Astrocyte of the cerebellum (primary cell): ENCODE results near the gene SZT2.
A peak's percentile ranks its signal among the peaks of the same experiment; 100 is the strongest.

Source experiments
- DNase-seq: peaks from one replicate; pipeline ENCODE4 v3.0.0-alpha.2; 2011; ENCODE audit warnings: low read depth
- H3K4me3 ChIP-seq: 2 replicates; pipeline ENCODE4 v1.5.1; 2011; ENCODE audit warnings: mild to moderate bottlenecking, low read depth, low read length, moderate library complexity
- CTCF ChIP-seq: IDR thresholded peaks from 2 replicates; pipeline ENCODE4 v1.5.1; 2012; ENCODE audit warnings: low read length, low read depth, moderate library complexity, mild to moderate bottlenecking; ENCODE audit errors: missing control alignments
- in situ Hi-C: cut with HindIII; loops from 2 replicates; pipeline ENCODE4 v1.10.0; 2017; ENCODE audit warnings: low sequenced_read_pairs

SZT2 gene

GRCh38 chr1:43348809-43349593, 40.7 kb upstream of the SZT2 start:
- no peak for TF ChIP-seq CTCF
- no peak for DNase-seq
- peak overlapping the region; percentile 47 for H3K4me3 ChIP-seq
- in situ Hi-C loops, result no loop called here

GRCh38 chr1:43349594-43350306, 39.9 kb upstream of the SZT2 start:
- no peak for TF ChIP-seq CTCF
- in situ Hi-C loops, result no loop called here
- DNase-seq, result peak; percentile 38
- H3K4me3 ChIP-seq, result peak overlapping the region; percentile 47

- DNase-seq, result no peak
- no peak for TF ChIP-seq CTCF
- in situ Hi-C loops, result no loop called here
- H3K4me3 ChIP-seq, result no peak overlapping the region
These were observed 38.7 kb upstream of the SZT2 start for GRCh38 chr1:43350976-43351375.

GRCh38 chr1:43351421-43352350, 38.0 kb upstream of the SZT2 start:
- in situ Hi-C loops, result no loop called here
- no peak for TF ChIP-seq CTCF

GRCh38 chr1:43352351-43352705, 37.4 kb upstream of the SZT2 start:
- DNase-seq, result no peak
- TF ChIP-seq CTCF, result no peak
- H3K4me3 ChIP-seq, result no peak overlapping the region
- in situ Hi-C loops, result no loop called here

More at GRCh38 chr1:43351421-43352350, 38.0 kb upstream of the SZT2 start:
- H3K4me3 ChIP-seq, result no peak overlapping the region
- DNase-seq, result no peak

- no peak overlapping the region for H3K4me3 ChIP-seq
- in situ Hi-C loops, result no loop called here
- no peak for TF ChIP-seq CTCF
- DNase-seq, result no peak
These were observed 36.8 kb upstream of the SZT2 start for GRCh38 chr1:43352881-43353280.
